Kidney (tissue), 14 donors: ENCODE results near the gene NBAS. TPM values are rescaled to one million over a fixed set of nuclear protein-coding genes. Genes with fewer than 3 reads are reported as not detected.

Experiments used
- DNase-seq, 5 donors: peaks; one replicate each; pipeline ENCODE4 v3.0.0-alpha.2; 2013 to 2020
- FAIRE-seq: peaks from 2 replicates; lab custom pipeline; 2012; peaks lifted over from hg19 to GRCh38; lab: Jason Lieb, UNC
- H3K27ac ChIP-seq, 2 donors: one replicate each; pipeline ENCODE4 v1.7.0; 2013; ENCODE audit warnings: low read depth in 2 of 2, low read length in 2 of 2, inconsistent platforms in 1 of 2
- H3K27me3 ChIP-seq: one replicate; pipeline ENCODE4 v1.7.1; 2013; ENCODE audit warnings: low read length, inconsistent platforms; ENCODE audit not compliant: control insufficient read depth, insufficient read depth
- H3K36me3 ChIP-seq, 3 donors: one replicate each; pipeline versions ENCODE4 v1.7.0 to v1.7.1; 2013; ENCODE audit warnings: low read length in 3 of 3, control low read depth in 1 of 3, inconsistent platforms in 1 of 3; ENCODE audit not compliant: insufficient read depth in 3 of 3, control insufficient read depth in 2 of 3
- H3K4me1 ChIP-seq, 3 donors: one replicate each; pipeline versions ENCODE4 v1.7.0 to v1.7.1; 2013; ENCODE audit warnings: low read length in 3 of 3, inconsistent platforms in 1 of 3, low read depth in 1 of 3; ENCODE audit not compliant: control insufficient read depth in 2 of 3, insufficient read depth in 2 of 3
- H3K4me3 ChIP-seq, 3 donors: one replicate each; pipeline versions ENCODE4 v1.7.0 to v1.8.1; 2013; ENCODE audit warnings: low read length in 3 of 3, control low read depth in 1 of 3, inconsistent platforms in 1 of 3
- H3K9ac ChIP-seq, 3 donors: one replicate each; pipeline versions ENCODE4 v1.7.0 to v1.7.1; 2013; ENCODE audit warnings: low read length in 3 of 3, control low read depth in 1 of 3, inconsistent platforms in 1 of 3
- H3K9me3 ChIP-seq, 3 donors: one replicate each; pipeline versions ENCODE4 v1.7.0 to v1.7.1; 2013; ENCODE audit warnings: low read length in 3 of 3, control low read depth in 1 of 3, inconsistent platforms in 1 of 3; ENCODE audit not compliant: control insufficient read depth in 2 of 3, insufficient read depth in 1 of 3
- intact Hi-C: fragments of 100-400 bp; cut with DNase I; formaldehyde crosslinking; loops from one replicate; pipeline ENCODE4 v1.11.1; 2022
- polyA plus RNA-seq: library from polyadenylated mRNA; stranded (reverse); fragments of 350-450 nt; fragmentation: Illumina TruSeq; extraction: RNeasy Lipid Tissue Mini Kit (QIAGEN cat#74804); gene quantifications from one replicate; pipeline ENCODE4 v1.2.3, GENCODE V29; 2014; ENCODE audit warnings: low read depth, low replicate concordance; ENCODE audit not compliant: insufficient read depth
- total RNA-seq: library from RNA; stranded (reverse); fragmentation: NEBNext Ultra II Directional; extraction: Animal tissue kit (Norgen Biotek cat#: 25700); gene quantifications from one replicate; pipeline ENCODE4 v1.2.1, GENCODE V29; 2021
- TF ChIP-seq, protein P1 (sequence below): IDR thresholded peaks from 3 replicates; pipeline ENCODE4 v1.5.1; 2012; ENCODE audit warnings: mild to moderate bottlenecking, moderate library complexity, borderline replicate concordance; ENCODE audit not compliant: insufficient read depth; ENCODE audit errors: extremely low read depth
- donor health status: control.
- donor health status: control.
- donor health status: control.
- donor health status: control.
- donor health status: control.
- donor health status: DM: yes; HTN: yes; CAD: no.
- donor health status: Normal renal cell carcinoma (clear cell type).

The NBAS gene
- total and polyA plus RNA-seq, 2 donors from 2014 or later: 40.8 to 44.2 TPM

- Histone ChIP-seq H3K9me3 (no peaks in the 10 kb centered on the region), H3K36me3 (no peaks in the 10 kb centered on the region), H3K4me3 (no peak overlapping the region), H3K9ac (no peak overlapping the region), H3K27ac (no peak overlapping the region), H3K27me3 (no peaks in the 10 kb centered on the region), H3K4me1 (no peaks in the 10 kb centered on the region)
- no peak for FAIRE-seq
- intact Hi-C loops: no loop called here
- no peak for DNase-seq
- TF ChIP-seq, protein P1, sequence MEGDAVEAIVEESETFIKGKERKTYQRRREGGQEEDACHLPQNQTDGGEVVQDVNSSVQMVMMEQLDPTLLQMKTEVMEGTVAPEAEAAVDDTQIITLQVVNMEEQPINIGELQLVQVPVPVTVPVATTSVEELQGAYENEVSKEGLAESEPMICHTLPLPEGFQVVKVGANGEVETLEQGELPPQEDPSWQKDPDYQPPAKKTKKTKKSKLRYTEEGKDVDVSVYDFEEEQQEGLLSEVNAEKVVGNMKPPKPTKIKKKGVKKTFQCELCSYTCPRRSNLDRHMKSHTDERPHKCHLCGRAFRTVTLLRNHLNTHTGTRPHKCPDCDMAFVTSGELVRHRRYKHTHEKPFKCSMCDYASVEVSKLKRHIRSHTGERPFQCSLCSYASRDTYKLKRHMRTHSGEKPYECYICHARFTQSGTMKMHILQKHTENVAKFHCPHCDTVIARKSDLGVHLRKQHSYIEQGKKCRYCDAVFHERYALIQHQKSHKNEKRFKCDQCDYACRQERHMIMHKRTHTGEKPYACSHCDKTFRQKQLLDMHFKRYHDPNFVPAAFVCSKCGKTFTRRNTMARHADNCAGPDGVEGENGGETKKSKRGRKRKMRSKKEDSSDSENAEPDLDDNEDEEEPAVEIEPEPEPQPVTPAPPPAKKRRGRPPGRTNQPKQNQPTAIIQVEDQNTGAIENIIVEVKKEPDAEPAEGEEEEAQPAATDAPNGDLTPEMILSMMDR: no peak
These were observed 412.1 kb downstream of the NBAS start for GRCh38 chr2:15149063-15149462.

GRCh38 chr2:15147591-15147990, 413.5 kb downstream of the NBAS start:
- Histone ChIP-seq H3K27me3 (no peaks in the 10 kb centered on the region), H3K4me3 (no peak overlapping the region), H3K36me3 (no peaks in the 10 kb centered on the region), H3K9ac (no peak overlapping the region), H3K9me3 (no peaks in the 10 kb centered on the region), H3K4me1 (no peaks in the 10 kb centered on the region), H3K27ac (no peak overlapping the region)
- DNase-seq (no peak), FAIRE-seq (no peak)
- intact Hi-C loops: no loop called here
- TF ChIP-seq, protein P1: no peak

DNA sequence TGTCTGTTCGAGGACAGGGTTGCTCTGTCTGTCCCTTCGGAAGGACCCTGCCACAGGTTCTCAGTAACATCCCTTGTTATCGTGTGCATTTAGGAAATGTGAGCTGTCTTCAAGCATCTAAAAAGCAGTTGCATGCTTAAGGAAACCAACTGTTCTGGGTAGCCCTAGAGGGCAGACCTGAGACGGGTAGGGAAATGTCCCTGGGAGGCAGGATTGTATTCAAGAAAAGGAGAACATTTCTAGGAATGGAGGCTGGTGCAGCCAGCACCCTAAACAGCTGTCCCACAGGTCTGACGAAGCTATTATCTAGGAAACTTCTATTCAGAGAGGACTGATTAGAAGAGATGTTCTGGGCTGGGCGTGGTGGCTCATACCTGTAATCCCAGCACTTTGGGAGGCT, 414.2 kb downstream of the NBAS start:
- DNase-seq (no peak), FAIRE-seq (no peak)
- H3K9me3 ChIP-seq: no peaks in the 10 kb centered on the region

DNA sequence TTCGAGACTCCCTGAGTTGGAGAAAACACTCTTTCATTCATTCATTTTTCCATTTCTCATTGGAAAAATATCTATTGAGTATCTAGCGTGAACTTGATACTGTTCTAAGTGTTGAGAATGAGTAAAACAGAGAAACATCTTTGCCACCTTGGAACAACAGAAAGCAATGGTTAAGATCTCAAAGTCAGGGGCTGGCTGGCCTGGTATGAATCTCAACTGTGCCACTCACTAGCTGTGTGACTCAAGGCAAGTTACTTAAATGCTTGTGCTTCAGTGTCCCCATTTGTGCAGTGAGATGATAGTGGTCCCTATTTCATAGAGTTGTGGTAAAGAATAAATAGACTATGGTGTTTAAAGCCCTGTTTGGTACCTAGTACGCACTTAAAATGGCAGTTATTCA, 415.2 kb downstream of the NBAS start:
- no peak overlapping the region for H3K4me3 ChIP-seq
- no peak overlapping the region for H3K27ac ChIP-seq
- H3K9me3 ChIP-seq: no peaks in the 10 kb centered on the region
- FAIRE-seq (no peak), DNase-seq (no peak)
- TF ChIP-seq, protein P1: no peak
- H3K9ac ChIP-seq: no peak overlapping the region
- no peaks in the 10 kb centered on the region for H3K27me3 ChIP-seq
- no peaks in the 10 kb centered on the region for H3K4me1 ChIP-seq
- no peaks in the 10 kb centered on the region for H3K36me3 ChIP-seq
- intact Hi-C loops: no loop called here

More for the DNA sequence above, 414.2 kb downstream of the NBAS start:
- intact Hi-C loops: no loop called here
- TF ChIP-seq, protein P1: no peak
- H3K36me3 ChIP-seq: no peaks in the 10 kb centered on the region
- H3K4me1 ChIP-seq: no peaks in the 10 kb centered on the region
- H3K4me3 ChIP-seq: no peak overlapping the region
- H3K9ac ChIP-seq: no peak overlapping the region
- no peak overlapping the region for H3K27ac ChIP-seq
- H3K27me3 ChIP-seq: no peaks in the 10 kb centered on the region
